ENCODE data around the gene SGIP1. TPM values are rescaled to one million over a fixed set of nuclear protein-coding genes. Genes with fewer than 3 reads are reported as not detected.

The SGIP1 gene
- total and polyA plus RNA-seq, 9 donors = 1.7 to 3.1 (median 2.4) TPM

- Histone ChIP-seq H3K27ac (ENCODE audit: low read length) (peak overlapping the region; percentile 67), H3K4me3 (ENCODE audit: low read length) (peak overlapping the region; percentile 51), H3K9me3 (replicated peaks; ENCODE audit: control insufficient read depth, low read depth, low read length) (no peaks in the 10 kb centered on the region), H3K4me1 (ENCODE audit: control insufficient read depth, insufficient read depth, low read length) (peaks cover 10% of the 10 kb centered on the region), H3K27me3 (ENCODE audit: control insufficient read depth, insufficient read depth, low read length) (peaks cover 10% of the 10 kb centered on the region), H3K36me3 (ENCODE audit: control insufficient read depth, insufficient read depth, low read length) (no peaks in the 10 kb centered on the region)
- DNase-seq = peak; percentile 81
- WGBS (ENCODE audit: insufficient coverage) = 1% methylated on average over 39 of the region's 50 CpGs
Observed at GRCh38 chr1:66532798-66533783, 862 bp upstream of the SGIP1 start.

GRCh38 chr1:66535061-66535460 lies 1.1 kb downstream of the SGIP1 start:
- Histone ChIP-seq H3K9me3 (replicated peaks; ENCODE audit: control insufficient read depth, low read depth, low read length) (no peaks in the 10 kb centered on the region), H3K4me3 (ENCODE audit: low read length) (no peak overlapping the region), H3K27ac (ENCODE audit: low read length) (no peak overlapping the region), H3K4me1 (ENCODE audit: control insufficient read depth, insufficient read depth, low read length) (peaks cover 10% of the 10 kb centered on the region), H3K27me3 (ENCODE audit: control insufficient read depth, insufficient read depth, low read length) (peaks cover 10% of the 10 kb centered on the region), H3K36me3 (ENCODE audit: control insufficient read depth, insufficient read depth, low read length) (no peaks in the 10 kb centered on the region)
- WGBS (ENCODE audit: insufficient coverage) = no CpG with 5 or more reads among the region's 2 CpGs
- no peak for DNase-seq

DNA sequence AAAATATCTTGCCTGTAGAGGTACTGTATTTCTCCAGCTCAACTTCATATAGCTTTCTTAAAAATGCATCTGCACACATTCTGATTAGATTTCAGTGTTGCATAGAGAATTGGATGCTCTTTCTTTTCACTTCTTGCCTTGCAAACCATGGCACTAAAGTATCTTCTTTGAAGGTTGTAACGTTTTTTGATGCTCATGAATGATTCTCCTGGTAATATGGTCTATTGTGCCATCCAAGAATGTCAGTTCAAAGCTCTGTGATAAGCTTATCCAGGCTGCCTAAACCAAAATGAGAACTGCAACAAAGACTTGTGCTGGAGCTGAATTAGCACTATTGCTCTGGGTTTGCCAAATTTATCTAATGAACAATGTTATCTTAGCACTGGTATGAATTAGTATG lies 1.9 kb downstream of the SGIP1 start:
- peaks cover 10% of the 10 kb centered on the region for H3K27me3 ChIP-seq (ENCODE audit: control insufficient read depth, insufficient read depth, low read length)
- no CpG with 5 or more reads among the region's 1 CpG for WGBS (ENCODE audit: insufficient coverage)
- no peak overlapping the region for H3K4me3 ChIP-seq (ENCODE audit: low read length)
- DNase-seq = no peak
- H3K9me3 ChIP-seq (replicated peaks; ENCODE audit: control insufficient read depth, low read depth, low read length) = no peaks in the 10 kb centered on the region
- no peaks in the 10 kb centered on the region for H3K36me3 ChIP-seq (ENCODE audit: control insufficient read depth, insufficient read depth, low read length)
- peaks cover 10% of the 10 kb centered on the region for H3K4me1 ChIP-seq (ENCODE audit: control insufficient read depth, insufficient read depth, low read length)
- H3K27ac ChIP-seq (ENCODE audit: low read length) = no peak overlapping the region

DNA sequence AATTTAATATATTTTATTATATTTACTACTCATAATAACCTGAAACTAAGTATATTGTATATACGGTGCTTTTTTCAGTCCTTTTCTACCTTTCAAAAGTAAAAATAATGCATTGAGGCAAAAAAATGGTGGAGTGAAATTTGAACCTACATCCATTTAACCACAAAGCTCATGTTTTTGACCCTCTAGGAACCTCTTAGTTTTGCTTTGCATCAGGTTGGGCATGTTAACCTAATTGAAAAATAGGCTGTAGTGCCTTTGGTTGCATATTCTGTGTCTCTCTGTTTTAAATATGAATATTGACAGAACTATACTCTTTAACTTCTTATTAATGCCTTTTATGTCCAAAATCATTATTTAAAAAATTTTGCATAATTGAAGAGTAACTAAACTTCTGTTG lies 3.8 kb downstream of the SGIP1 start:
- no peak for DNase-seq
- no peaks in the 10 kb centered on the region for H3K9me3 ChIP-seq (replicated peaks; ENCODE audit: control insufficient read depth, low read depth, low read length)
- H3K4me1 ChIP-seq (ENCODE audit: control insufficient read depth, insufficient read depth, low read length) = peaks cover 8% of the 10 kb centered on the region
- H3K27ac ChIP-seq (ENCODE audit: low read length) = no peak overlapping the region
- no CpG with 5 or more reads among the region's 1 CpG for WGBS (ENCODE audit: insufficient coverage)
- H3K27me3 ChIP-seq (ENCODE audit: control insufficient read depth, insufficient read depth, low read length) = peaks cover 8% of the 10 kb centered on the region
- H3K4me3 ChIP-seq (ENCODE audit: low read length) = no peak overlapping the region
- no peaks in the 10 kb centered on the region for H3K36me3 ChIP-seq (ENCODE audit: control insufficient read depth, insufficient read depth, low read length)

GRCh38 chr1:66539491-66539890 lies 5.5 kb downstream of the SGIP1 start:
- no peak for DNase-seq
- Histone ChIP-seq H3K4me3 (ENCODE audit: low read length) (no peak overlapping the region), H3K27ac (ENCODE audit: low read length) (no peak overlapping the region), H3K9me3 (replicated peaks; ENCODE audit: control insufficient read depth, low read depth, low read length) (no peaks in the 10 kb centered on the region), H3K4me1 (ENCODE audit: control insufficient read depth, insufficient read depth, low read length) (no peaks in the 10 kb centered on the region), H3K36me3 (ENCODE audit: control insufficient read depth, insufficient read depth, low read length) (no peaks in the 10 kb centered on the region), H3K27me3 (ENCODE audit: control insufficient read depth, insufficient read depth, low read length) (no peaks in the 10 kb centered on the region)
- no CpG with 5 or more reads among the region's 1 CpG for WGBS (ENCODE audit: insufficient coverage)

DNA sequence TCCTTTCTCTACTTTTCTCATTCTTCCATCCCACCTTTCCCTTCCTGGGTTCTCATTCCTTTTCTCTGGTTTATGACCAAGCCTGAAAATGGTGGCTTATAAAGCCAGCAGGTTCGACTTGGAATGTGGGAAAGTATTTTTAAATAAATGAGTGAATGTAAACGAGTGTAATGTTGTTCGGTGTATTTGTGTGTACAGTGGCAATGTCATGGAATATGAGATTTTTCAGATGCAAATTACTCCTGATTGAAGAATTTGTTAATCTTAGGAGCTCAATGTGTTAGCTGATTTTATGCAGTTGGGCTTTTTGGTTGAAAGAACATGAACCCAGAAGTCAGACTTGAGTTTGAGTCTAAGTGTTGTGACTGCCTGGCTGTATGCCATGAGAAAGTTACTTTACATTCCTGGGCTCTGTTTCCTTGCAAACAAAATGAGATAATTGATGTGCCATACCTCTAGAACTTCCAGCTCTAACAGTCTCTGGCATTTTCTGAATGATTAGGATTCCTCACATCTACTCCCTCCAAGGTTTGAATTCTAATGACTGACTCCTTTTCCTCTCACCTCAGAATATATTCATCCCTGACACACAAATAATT lies 6.6 kb downstream of the SGIP1 start:
- Histone ChIP-seq H3K9me3 (replicated peaks; ENCODE audit: control insufficient read depth, low read depth, low read length) (no peaks in the 10 kb centered on the region), H3K4me1 (ENCODE audit: control insufficient read depth, insufficient read depth, low read length) (no peaks in the 10 kb centered on the region), H3K27ac (ENCODE audit: low read length) (no peak overlapping the region), H3K27me3 (ENCODE audit: control insufficient read depth, insufficient read depth, low read length) (no peaks in the 10 kb centered on the region), H3K4me3 (ENCODE audit: low read length) (no peak overlapping the region), H3K36me3 (ENCODE audit: control insufficient read depth, insufficient read depth, low read length) (no peaks in the 10 kb centered on the region)
- no peak for DNase-seq
- 92% methylated on average over 2 of the region's 3 CpGs for WGBS (ENCODE audit: insufficient coverage)

- Histone ChIP-seq H3K27me3 (ENCODE audit: control insufficient read depth, insufficient read depth, low read length) (no peaks in the 10 kb centered on the region), H3K9me3 (replicated peaks; ENCODE audit: control insufficient read depth, low read depth, low read length) (no peaks in the 10 kb centered on the region), H3K27ac (ENCODE audit: low read length) (no peak overlapping the region), H3K4me3 (ENCODE audit: low read length) (no peak overlapping the region), H3K36me3 (ENCODE audit: control insufficient read depth, insufficient read depth, low read length) (no peaks in the 10 kb centered on the region), H3K4me1 (ENCODE audit: control insufficient read depth, insufficient read depth, low read length) (no peaks in the 10 kb centered on the region)
- WGBS (ENCODE audit: insufficient coverage) = 83% methylated on average over 4 of the region's 8 CpGs
- DNase-seq = no peak
Observed at GRCh38 chr1:66542314-66542713, 8.4 kb downstream of the SGIP1 start.

- H3K4me3 ChIP-seq (ENCODE audit: low read length) = no peak overlapping the region
- no peaks in the 10 kb centered on the region for H3K27me3 ChIP-seq (ENCODE audit: control insufficient read depth, insufficient read depth, low read length)
- no peaks in the 10 kb centered on the region for H3K4me1 ChIP-seq (ENCODE audit: control insufficient read depth, insufficient read depth, low read length)
- no peak overlapping the region for H3K27ac ChIP-seq (ENCODE audit: low read length)
- peak; percentile 43 for DNase-seq
- no peaks in the 10 kb centered on the region for H3K36me3 ChIP-seq (ENCODE audit: control insufficient read depth, insufficient read depth, low read length)
- WGBS (ENCODE audit: insufficient coverage) = 60% methylated on average over 2 of the region's 8 CpGs
- no peaks in the 10 kb centered on the region for H3K9me3 ChIP-seq (replicated peaks; ENCODE audit: control insufficient read depth, low read depth, low read length)
Observed at GRCh38 chr1:66542811-66543767, 9.1 kb downstream of the SGIP1 start.

DNA sequence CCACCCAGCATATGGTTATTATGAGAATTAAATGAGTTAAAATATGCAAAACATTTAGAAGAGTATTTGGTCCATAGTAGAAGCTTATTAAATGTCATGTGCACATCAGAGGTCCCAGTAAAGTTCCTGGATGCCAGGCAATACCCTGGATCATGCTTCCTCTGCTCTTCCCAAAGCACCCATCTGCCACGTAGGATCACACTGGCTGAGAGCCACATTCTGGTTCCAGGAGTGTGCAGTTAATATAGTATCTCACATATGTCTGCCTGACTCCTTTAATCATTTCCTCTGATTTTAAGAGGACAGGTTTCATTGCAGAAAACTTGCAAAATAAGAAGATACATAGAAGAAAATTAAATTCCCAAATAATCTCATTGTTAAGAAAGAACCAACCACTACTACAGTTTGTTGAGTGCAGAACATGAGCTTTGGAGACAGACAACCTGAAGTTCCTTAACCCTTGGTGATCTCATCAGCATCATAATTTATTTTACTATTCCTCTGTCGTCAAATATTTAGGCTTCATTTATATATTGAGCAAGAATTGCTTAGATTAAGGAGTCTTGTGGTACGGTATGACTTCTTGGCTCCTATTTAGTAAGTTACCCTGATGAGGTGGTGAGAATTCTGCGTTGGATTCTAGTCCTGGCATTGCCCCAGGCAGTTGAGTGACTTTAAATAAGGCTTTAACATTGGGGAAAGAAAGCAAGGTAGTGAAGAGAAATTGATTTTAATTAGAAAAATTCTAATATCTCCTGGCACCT lies 12.3 kb downstream of the SGIP1 start:
- H3K27me3 ChIP-seq (ENCODE audit: control insufficient read depth, insufficient read depth, low read length) = no peaks in the 10 kb centered on the region
- H3K9me3 ChIP-seq (replicated peaks; ENCODE audit: control insufficient read depth, low read depth, low read length) = no peaks in the 10 kb centered on the region
- H3K27ac ChIP-seq (ENCODE audit: low read length) = no peak overlapping the region
- no peak overlapping the region for H3K4me3 ChIP-seq (ENCODE audit: low read length)
- no peaks in the 10 kb centered on the region for H3K4me1 ChIP-seq (ENCODE audit: control insufficient read depth, insufficient read depth, low read length)
- DNase-seq = no peak
- no peaks in the 10 kb centered on the region for H3K36me3 ChIP-seq (ENCODE audit: control insufficient read depth, insufficient read depth, low read length)
- 31% methylated on average over 2 of the region's 4 CpGs for WGBS (ENCODE audit: insufficient coverage)
